Measurements from ENCODE around the gene UNCX. TPM values are rescaled to one million over a fixed set of nuclear protein-coding genes. Genes with fewer than 3 reads are reported as not detected.
"Not testable (repeated sequence)": the region's sequence is repeated elsewhere in the genome, so short reads cannot be mapped to it uniquely, and the experiment has no call there.

The UNCX gene
- total RNA-seq, 1 donor from 2014 or later = not detected

- no peak for DNase-seq
Measured at GRCh38 chr7:1257863-1258262, 25.2 kb downstream of the UNCX start.

GRCh38 chr7:1259621-1260243 lies 27.1 kb downstream of the UNCX start:
- DNase-seq = no peak

- DNase-seq = no peak
Measured at GRCh38 chr7:1260244-1260635, 27.6 kb downstream of the UNCX start.

GRCh38 chr7:1261036-1261435 lies 28.4 kb downstream of the UNCX start:
- not testable (repeated sequence) for DNase-seq

- no peak for DNase-seq
Measured at GRCh38 chr7:1262441-1262840, 29.8 kb downstream of the UNCX start.

- DNase-seq = no peak
Measured at GRCh38 chr7:1263391-1263951, 30.8 kb downstream of the UNCX start.

GRCh38 chr7:1264345-1265280 lies 31.9 kb downstream of the UNCX start:
- no peak for DNase-seq

- DNase-seq = no peak
Measured at GRCh38 chr7:1267016-1267900, 34.6 kb downstream of the UNCX start.

- no peak for DNase-seq
Measured at GRCh38 chr7:1268076-1268815, 35.6 kb downstream of the UNCX start.

GRCh38 chr7:1268866-1269265 lies 36.2 kb downstream of the UNCX start:
- DNase-seq = no peak

- DNase-seq = no peak
Measured at GRCh38 chr7:1269336-1269890, 36.7 kb downstream of the UNCX start.

- DNase-seq = no peak
Measured at GRCh38 chr7:1270181-1270580, 37.5 kb downstream of the UNCX start.

GRCh38 chr7:1271046-1271445 lies 38.4 kb downstream of the UNCX start:
- DNase-seq = no peak

- DNase-seq = no peak
Measured at GRCh38 chr7:1271656-1272055, 39.0 kb downstream of the UNCX start.

GRCh38 chr7:1272136-1272535 lies 39.5 kb downstream of the UNCX start:
- DNase-seq = not testable (repeated sequence)

GRCh38 chr7:1274121-1274875 lies 41.6 kb downstream of the UNCX start:
- DNase-seq = no peak

- no peak for DNase-seq
Measured at GRCh38 chr7:1274876-1275375, 42.3 kb downstream of the UNCX start.

GRCh38 chr7:1275451-1276381 lies 43.0 kb downstream of the UNCX start:
- DNase-seq = no peak

- no peak for DNase-seq
Measured at GRCh38 chr7:1276626-1277175, 44.0 kb downstream of the UNCX start.

Data from occipital lobe (tissue), 2 donors.